KMS-11 (cell line): ENCODE data around the gene PLA2G15.

Source experiments
- H2AFZ ChIP-seq: fragments of 200-600 bp; sonication (generic); 2 replicates; pipeline ENCODE4 v1.6.1; 2016; ENCODE audit warnings: antibody characterized with exemption, mixed run types, low read depth
- H3K27ac ChIP-seq: fragments of 200-600 bp; sonication (generic); 2 replicates; pipeline ENCODE4 v1.6.1; 2016; ENCODE audit warnings: mild to moderate bottlenecking, mixed run types
- H3K27me3 ChIP-seq: fragments of 200-600 bp; sonication (generic); 2 replicates; pipeline ENCODE4 v1.6.1; 2017; ENCODE audit warnings: mild to moderate bottlenecking, low read depth, mixed run types, moderate library complexity; ENCODE audit not compliant: insufficient read depth
- H3K36me3 ChIP-seq: fragments of 200-600 bp; sonication (generic); 2 replicates; pipeline ENCODE4 v1.6.1; 2017; ENCODE audit warnings: mild to moderate bottlenecking, mixed run types; ENCODE audit not compliant: insufficient read depth
- H3K4me1 ChIP-seq: fragments of 200-600 bp; sonication (generic); 2 replicates; pipeline ENCODE4 v1.6.1; 2016; ENCODE audit warnings: mild to moderate bottlenecking, low read depth, mixed run types; ENCODE audit not compliant: poor library complexity, severe bottlenecking
- H3K4me2 ChIP-seq: fragments of 200-600 bp; sonication (generic); 2 replicates; pipeline ENCODE4 v1.7.0; 2016; ENCODE audit warnings: mild to moderate bottlenecking, mixed run types
- H3K4me3 ChIP-seq: fragments of 200-600 bp; sonication (generic); IDR thresholded peaks from 2 replicates; pipeline ENCODE4 v1.6.1; 2017; ENCODE audit warnings: low read depth, low read length, mixed read lengths; ENCODE audit not compliant: insufficient read depth
- H3K79me2 ChIP-seq: fragments of 200-600 bp; sonication (generic); 2 replicates; pipeline ENCODE4 v1.6.1; 2016; ENCODE audit warnings: low read depth, mixed run types; ENCODE audit not compliant: insufficient read depth
- H3K9ac ChIP-seq: fragments of 200-600 bp; sonication (generic); 2 replicates; pipeline ENCODE4 v1.6.1; 2016; ENCODE audit warnings: mild to moderate bottlenecking, mixed run types
- H4K20me1 ChIP-seq: fragments of 200-600 bp; sonication (generic); 2 replicates; pipeline ENCODE4 v1.6.1; 2016; ENCODE audit warnings: mild to moderate bottlenecking, mixed run types; ENCODE audit not compliant: insufficient read depth
- CTCF ChIP-seq: fragments of 200-600 bp; sonication (generic); conservative IDR thresholded peaks from 2 replicates; pipeline ENCODE4 v1.6.1; 2017; ENCODE audit warnings: low read depth, mild to moderate bottlenecking, antibody characterized with exemption, low read length, moderate library complexity, mixed read lengths

Gene PLA2G15

DNA sequence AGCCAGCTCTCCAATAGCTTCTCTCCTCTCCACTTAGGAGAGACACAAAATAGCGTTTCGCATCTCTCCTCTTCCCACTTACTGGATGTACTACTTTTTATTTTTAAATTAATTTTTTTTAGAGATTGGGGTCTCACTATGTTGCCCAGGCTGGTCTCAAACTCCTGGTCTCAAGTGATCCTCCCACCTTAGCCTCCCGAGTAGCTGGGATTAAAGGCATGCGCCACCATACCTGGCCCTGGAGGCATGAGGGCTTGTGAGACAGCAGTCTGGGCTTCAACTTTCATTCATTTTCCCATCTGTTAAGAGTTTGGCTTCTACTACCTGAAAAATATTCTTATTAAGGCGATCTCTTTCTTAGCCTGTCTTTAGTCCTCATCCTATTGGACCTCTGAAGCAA lies 47.3 kb downstream of the PLA2G15 start:
- no peak overlapping the region for H3K27ac ChIP-seq
- H3K9ac ChIP-seq: no peak overlapping the region
- no peaks in the 10 kb centered on the region; the same call in 1 of the 2 replicates for H3K36me3 ChIP-seq
- no peak overlapping the region for H3K4me3 ChIP-seq
- no peaks in the 10 kb centered on the region for H3K27me3 ChIP-seq
- H4K20me1 ChIP-seq: 0 out of 2 replicates have a peak, but pooled peaks cover 4% of the 10 kb centered on the region
- no peak overlapping the region for H3K4me2 ChIP-seq
- H3K79me2 ChIP-seq: no peaks in the 10 kb centered on the region
- no peak for TF ChIP-seq CTCF
- peaks cover 6% of the 10 kb centered on the region for H3K4me1 ChIP-seq
- no peak overlapping the region for H2AFZ ChIP-seq

GRCh38 chr16:68296291-68296690 lies 51.1 kb downstream of the PLA2G15 start:
- H3K27me3 ChIP-seq: no peaks in the 10 kb centered on the region
- H3K4me2 ChIP-seq: no peak overlapping the region
- H2AFZ ChIP-seq: no peak overlapping the region
- no peak overlapping the region for H3K4me3 ChIP-seq
- H3K27ac ChIP-seq: no peak overlapping the region
- no peaks in the 10 kb centered on the region for H3K79me2 ChIP-seq
- H3K36me3 ChIP-seq: no peaks in the 10 kb centered on the region; the same call in 1 of the 2 replicates
- no peak for TF ChIP-seq CTCF
- 0 out of 2 replicates have a peak, but pooled peaks cover 4% of the 10 kb centered on the region for H4K20me1 ChIP-seq
- H3K9ac ChIP-seq: no peak overlapping the region
- H3K4me1 ChIP-seq: peaks cover 13% of the 10 kb centered on the region

DNA sequence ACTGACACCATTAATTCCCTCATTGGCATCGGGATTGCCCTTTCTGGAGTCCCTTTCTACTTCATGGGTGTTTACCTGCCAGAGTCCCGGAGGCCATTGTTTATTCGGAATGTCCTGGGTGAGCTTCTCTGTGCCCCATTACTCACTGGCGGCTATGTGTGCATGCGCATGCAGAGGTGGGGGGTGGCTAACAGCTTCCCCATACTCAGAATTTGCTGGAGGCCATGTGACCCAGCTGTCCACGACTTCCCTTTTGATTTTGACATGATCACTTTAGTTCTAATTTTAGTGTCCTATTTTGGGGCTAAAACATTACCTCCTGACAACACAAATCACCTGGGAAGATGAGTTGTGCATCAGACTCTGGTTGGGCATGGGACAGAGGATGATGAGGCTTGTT lies 51.5 kb downstream of the PLA2G15 start:
- no peak overlapping the region for H3K4me2 ChIP-seq
- no peak overlapping the region for H3K4me3 ChIP-seq
- peaks cover 13% of the 10 kb centered on the region for H3K4me1 ChIP-seq
- TF ChIP-seq CTCF: no peak
- no peak overlapping the region for H2AFZ ChIP-seq
- no peaks in the 10 kb centered on the region for H3K79me2 ChIP-seq
- H3K36me3 ChIP-seq: no peaks in the 10 kb centered on the region; the same call in 1 of the 2 replicates
- no peak overlapping the region for H3K9ac ChIP-seq
- H3K27ac ChIP-seq: no peak overlapping the region
- no peaks in the 10 kb centered on the region for H3K27me3 ChIP-seq
- 0 out of 2 replicates have a peak, but pooled peaks cover 4% of the 10 kb centered on the region for H4K20me1 ChIP-seq

DNA sequence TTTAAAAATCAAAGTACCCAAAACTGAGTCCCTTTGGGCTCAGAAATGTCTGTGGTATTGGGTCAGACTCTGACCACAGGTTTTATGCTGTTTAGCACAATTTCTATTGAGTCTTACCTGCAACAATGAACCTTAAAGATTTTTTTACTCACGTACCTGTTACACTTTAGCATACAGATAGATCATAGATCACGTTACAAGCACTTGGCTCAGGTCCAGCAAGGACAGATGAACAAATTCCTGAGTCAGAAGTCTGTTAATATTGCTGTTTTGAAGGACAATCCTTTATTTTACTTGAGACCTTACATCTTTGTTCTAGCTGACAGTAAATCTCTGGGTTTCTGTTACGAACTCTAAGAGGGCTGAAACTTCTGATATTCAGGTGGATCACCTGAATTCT lies 52.7 kb downstream of the PLA2G15 start:
- Histone ChIP-seq H3K27ac (no peak overlapping the region), H2AFZ (no peak overlapping the region), H4K20me1 (no peaks in the 10 kb centered on the region), H3K4me3 (no peak overlapping the region), H3K79me2 (peaks cover 6% of the 10 kb centered on the region; the same call in 1 of the 2 replicates), H3K27me3 (no peaks in the 10 kb centered on the region), H3K36me3 (no peaks in the 10 kb centered on the region; the same call in 1 of the 2 replicates), H3K4me2 (no peak overlapping the region), H3K4me1 (peaks cover 13% of the 10 kb centered on the region), H3K9ac (no peak overlapping the region)
- no peak for TF ChIP-seq CTCF
